ENCODE data around the gene CPNE1.

The CPNE1 gene

GRCh38 chr20:35601990-35602389 is 62.7 kb downstream of the CPNE1 start:
- Histone ChIP-seq H3K27ac (no peak overlapping the region), H3K4me3 (peak overlapping the region; percentile 74)
- DNase-seq (ENCODE audit: low spot score), result no peak
- no peak for TF ChIP-seq CTCF (IDR thresholded peaks at IDR 0.05)

GRCh38 chr20:35600993-35601973 is 63.4 kb downstream of the CPNE1 start:
- no peak overlapping the region for H3K27ac ChIP-seq
- peak overlapping the region; percentile 74 for H3K4me3 ChIP-seq
- DNase-seq (ENCODE audit: low spot score), result no peak
- peak; percentile 19 for TF ChIP-seq CTCF (IDR thresholded peaks at IDR 0.05)

DNA sequence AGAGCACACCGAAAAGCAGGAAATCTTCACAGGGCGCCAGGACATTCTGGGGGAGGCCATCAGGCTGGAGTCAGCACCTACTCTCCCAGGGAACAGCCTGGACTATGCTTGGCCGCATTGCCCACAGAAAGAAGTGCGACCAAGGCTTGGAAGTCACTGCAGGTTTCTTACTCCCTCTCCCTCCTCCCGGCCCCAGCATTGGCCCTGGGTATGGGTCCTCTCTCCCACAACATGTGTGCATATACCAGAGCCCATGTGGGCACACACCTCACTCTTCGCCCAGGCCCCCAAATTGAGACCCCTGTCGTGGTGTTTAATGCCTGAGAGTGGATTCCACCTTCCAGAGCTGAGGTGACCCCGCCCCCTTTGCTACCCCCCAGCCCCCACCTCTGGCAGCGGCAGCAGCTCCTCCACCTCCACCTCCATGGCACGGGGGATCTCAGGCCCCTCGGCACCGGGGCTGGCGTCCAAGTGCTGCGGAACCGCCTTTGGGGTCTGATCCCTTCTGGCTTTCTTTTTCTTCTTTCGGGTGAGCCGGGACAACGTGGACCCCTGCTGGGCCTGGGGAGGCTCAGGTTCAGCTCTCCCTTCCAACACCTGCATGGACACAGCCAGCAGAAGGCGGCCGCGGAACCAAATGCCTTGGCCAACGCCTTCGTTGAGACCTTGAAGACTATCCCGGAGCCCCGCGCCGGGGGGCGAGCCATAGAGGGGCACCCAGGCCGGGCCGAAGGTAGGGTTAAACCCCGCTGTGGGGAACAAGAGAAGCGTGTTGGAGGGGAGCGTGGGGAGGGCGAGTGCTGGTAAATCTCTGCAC is 64.3 kb downstream of the CPNE1 start:
- TF ChIP-seq CTCF (IDR thresholded peaks at IDR 0.05), result no peak
- H3K27ac ChIP-seq, result no peak overlapping the region

DNA sequence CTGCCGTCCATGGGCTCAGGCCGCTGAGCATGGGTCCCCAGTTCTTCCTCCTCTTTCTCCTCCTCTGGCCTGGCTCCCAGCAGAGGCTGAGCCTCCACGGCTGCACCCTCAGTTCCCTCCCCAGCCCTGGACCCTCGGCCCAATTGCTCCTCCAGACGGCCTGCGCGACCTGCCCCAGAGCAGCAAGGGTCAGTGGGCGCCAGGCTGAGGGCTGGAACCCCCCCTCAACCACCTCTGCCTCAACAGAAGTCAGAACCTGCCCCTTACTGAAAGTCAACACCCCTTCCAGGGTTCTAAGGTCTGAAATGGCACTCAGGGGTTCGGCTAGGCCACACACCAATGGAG is 65.0 kb downstream of the CPNE1 start:
- no peak for DNase-seq (ENCODE audit: low spot score)
- Histone ChIP-seq H3K27ac (no peak overlapping the region), H3K4me3 (no peak overlapping the region)
- no peak for TF ChIP-seq CTCF (IDR thresholded peaks at IDR 0.05)

More for the DNA sequence above, 64.3 kb downstream of the CPNE1 start:
- no peak for DNase-seq (ENCODE audit: low spot score)
- peak overlapping the region; percentile 74 for H3K4me3 ChIP-seq

DNA sequence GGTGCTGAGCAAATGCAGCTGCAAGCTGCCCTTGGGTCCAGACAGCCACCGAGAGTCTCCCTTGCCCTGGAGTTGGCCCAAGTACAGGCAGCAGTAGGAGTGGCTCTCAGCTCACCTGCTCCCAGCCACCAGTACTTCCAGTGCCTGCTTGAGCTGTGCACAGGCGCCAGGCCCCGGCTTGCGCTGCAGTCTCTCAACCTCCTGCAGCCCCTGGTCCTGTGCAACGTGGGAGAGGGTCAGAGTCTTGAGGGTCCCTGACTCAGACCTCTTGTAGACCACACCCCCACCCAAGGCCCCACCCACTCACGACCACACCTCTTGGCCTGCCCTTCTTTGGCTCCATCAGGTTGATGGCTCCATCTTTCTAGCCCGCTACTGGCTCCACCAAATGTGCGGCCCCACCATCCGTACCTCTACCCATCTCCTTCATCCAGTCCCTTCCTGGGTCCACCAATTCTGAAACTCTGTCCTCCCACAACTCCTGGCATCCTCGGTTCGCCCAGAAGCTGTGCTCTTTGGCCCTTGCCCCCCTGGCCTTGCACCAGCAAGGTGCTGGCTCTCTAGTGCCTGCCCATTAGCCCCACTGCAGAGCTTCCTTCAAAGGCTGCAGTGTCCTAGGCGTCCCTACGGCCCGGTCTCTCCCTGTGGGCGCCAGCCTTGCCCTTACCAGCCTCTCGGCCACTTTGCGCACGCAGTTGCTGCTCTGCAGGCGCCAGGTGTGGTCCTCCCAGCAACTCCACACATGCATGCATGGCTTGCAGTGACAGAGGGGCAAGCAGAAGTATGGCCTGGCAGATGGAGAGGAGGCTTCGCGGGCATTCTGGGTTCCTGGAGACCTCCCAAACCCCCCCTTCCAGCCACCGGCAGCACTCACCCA is 65.6 kb downstream of the CPNE1 start:
- no peak overlapping the region for H3K27ac ChIP-seq
- TF ChIP-seq CTCF (IDR thresholded peaks at IDR 0.05), result no peak
- DNase-seq (ENCODE audit: low spot score), result peak; percentile 67
- no peak overlapping the region for H3K4me3 ChIP-seq

GRCh38 chr20:35598476-35598875 is 66.2 kb downstream of the CPNE1 start:
- DNase-seq (ENCODE audit: low spot score), result no peak
- H3K4me3 ChIP-seq, result no peak overlapping the region
- no peak overlapping the region for H3K27ac ChIP-seq
- no peak for TF ChIP-seq CTCF (IDR thresholded peaks at IDR 0.05)

All from coronary artery (tissue), 2 donors.